ENCODE data around the gene KLHL9.
"Not testable (repeated sequence)": the region's sequence is repeated elsewhere in the genome, so short reads cannot be mapped to it uniquely, and the experiment has no call there.

Gene KLHL9

DNA sequence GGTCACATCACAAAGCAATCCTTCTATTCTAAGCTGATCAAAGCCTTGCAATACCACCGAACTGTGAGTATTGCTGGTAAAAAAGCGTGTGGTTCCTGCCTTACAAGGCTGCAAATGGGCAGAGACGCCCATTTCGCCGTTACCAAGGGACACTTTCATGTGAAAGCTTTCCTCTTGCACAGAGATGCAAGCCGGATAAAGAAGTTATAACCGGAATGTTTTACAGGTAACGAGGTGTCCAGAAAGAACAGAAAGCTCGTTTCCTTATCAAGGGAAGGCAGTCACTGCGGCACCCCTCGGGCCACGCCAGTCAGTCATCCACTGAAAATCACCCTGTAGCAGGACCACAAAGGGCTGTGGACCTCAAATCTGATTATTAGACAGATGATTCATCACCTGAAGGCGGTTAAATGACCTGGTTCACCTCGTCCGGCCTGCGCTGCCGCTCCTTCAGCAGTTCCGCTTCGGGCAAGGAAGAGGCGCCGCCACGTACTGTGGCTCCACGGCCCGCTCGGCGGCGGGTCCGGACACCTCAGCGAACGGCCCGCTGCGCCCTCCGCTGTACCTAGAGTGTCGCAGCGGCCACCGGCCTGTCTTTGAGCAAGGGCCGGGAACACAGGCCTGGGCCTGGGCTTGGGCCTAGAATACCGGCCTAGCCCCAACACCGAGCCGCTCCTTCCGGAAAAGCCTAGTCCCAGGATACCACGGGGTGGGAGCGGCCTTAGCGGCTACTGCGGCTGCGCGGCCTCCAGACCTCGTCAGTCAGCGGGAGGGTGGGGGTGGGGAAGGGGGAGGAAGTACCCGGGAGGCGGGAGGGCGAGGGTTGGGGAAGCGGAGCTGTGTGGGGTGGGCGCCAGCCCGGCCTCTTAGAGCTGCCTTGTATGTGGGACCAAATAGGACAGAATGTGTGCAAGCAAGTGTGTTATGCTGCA is at the start of gene KLHL9:
TSS of gene KLHL9 (minus strand) at position 704 of the 932 bp plus-strand sequence. CDS start at position 159, 545 bp downstream.
- peak; percentile 67 to 76 for DNase-seq (ENCODE audit: low read depth in 1 of 2, low spot score in 1 of 2)

DNA sequence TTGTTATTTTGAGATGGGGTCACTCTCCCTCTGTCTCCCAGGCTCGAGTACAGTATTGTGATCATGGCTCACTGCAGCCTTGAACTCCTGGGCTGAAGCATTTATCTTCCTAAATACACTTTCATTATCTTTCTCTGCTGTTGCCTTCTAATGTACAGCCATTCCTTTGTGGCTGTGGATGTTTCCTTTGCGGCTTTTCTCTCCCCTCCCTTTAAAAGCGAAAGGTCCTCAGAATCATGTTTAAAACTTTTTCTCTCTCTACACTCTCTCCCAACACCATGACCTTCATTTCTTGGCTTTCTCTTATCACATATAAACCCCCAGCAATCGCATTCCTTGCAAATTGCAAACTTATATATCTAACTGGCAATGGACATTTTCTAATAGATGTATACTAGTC is 48.4 kb upstream of the KLHL9 start:
- no peak for DNase-seq (ENCODE audit: low read depth in 1 of 2, low spot score in 1 of 2)

DNA sequence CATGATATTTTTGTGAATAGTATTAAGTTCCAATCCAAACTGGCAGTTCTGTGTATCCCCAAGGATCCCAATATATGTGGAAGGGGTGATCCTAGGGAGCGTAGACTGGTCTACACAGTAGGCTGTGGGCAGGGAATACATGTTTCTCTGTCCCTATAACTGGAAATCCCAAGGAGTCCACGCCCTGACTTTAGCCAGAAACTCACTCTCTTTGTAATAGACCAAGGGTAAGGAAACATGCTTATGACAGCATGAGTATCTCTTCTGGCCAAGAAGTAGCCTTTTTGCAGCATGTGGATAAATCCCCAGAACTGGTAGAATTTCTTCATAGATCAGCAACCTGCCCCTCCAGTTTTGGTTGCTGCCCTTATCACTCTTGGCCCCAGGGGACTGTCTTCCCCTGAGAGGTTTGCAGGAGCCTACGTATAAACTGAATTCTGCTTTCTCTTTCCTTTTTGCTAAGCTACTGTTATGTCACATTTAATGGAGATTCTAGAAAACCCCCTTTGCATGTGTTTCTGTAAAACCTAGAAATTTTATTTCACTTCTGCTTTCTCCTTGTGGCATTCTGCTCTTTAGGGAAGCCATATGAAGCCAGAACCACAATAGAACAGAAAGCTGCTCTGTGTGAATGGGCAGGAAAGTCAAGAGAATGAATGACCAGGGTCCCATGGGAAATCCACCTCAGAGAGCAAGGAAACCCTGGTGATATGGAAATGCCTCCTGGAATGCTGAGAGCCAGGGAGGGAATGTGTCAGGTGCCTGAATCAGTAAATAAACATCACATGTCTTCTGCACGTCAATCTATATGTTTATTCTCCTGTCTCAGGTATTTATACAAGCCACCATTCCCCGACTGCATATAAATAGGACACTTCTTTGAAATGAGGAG is 46.5 kb upstream of the KLHL9 start:
- no peak for DNase-seq (ENCODE audit: low read depth in 1 of 2, low spot score in 1 of 2)

DNA sequence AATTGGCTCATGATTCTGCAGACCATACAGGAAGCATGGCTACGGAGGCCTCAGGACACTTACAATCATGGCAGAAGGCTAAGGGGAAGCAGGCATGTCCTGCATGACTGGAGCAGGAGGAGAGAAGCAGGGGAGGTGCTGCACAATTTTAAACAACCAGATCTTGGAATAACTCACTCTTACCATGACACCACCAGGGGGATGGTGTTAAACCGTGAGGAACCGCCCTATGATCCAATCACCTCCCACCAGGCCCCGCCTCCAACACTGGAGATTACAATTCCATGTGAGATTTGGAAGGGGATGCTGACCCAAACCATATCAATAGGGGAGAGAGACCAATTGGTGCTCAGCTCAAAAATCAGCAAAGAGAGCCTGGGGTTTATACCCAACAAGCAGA is 36.3 kb upstream of the KLHL9 start:
- DNase-seq (ENCODE audit: low read depth in 1 of 2, low spot score in 1 of 2), result not testable (repeated sequence)

DNA sequence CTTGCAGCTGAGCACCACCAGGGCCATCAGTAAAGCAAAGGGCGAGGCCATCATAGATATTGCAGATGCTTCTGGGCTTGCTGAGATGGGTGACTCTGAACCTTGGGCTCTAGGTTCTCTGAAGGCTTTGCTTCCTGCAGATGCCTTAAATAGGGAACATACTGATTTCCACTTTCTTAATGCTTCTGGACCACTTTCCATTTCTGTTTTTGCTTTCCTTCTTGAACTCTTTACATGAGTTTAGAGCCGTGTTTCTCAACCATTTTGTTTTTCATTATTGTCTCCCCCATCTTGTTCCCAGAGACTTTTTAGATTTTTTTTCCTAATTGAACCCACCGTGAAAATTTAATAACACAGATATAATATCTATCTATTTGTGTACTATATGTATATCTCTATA is 32.8 kb upstream of the KLHL9 start, which contains the start of gene IFNA13:
TSS of gene IFNA13 (minus strand) at position 101 of the 400 bp plus-strand sequence. CDS start at position 54, 47 bp downstream.
- DNase-seq (ENCODE audit: low read depth in 1 of 2, low spot score in 1 of 2), result no peak

DNA sequence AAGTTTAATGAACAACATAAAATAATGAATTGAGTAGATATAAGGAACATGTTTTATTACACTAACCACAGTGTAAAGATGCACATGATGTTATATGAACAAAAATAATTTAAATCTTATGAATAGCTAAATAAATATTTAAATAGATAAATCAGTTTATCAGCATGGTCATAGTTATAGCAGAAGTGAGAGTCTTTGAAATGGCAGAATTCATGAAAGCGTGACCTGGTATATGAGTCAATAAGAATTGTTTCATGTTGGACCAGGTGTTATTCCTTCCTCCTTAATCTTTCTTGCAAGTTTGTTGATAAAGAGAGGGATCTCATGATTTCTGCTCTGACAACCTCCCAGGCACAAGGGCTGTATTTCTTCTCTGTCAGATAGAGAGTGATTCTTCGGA is 32.0 kb upstream of the KLHL9 start:
- DNase-seq (ENCODE audit: low read depth in 1 of 2, low spot score in 1 of 2), result not testable (repeated sequence)

- no peak for DNase-seq (ENCODE audit: low read depth in 1 of 2, low spot score in 1 of 2)
These were observed 27.1 kb upstream of the KLHL9 start for GRCh38 chr9:21362287-21362686.

DNA sequence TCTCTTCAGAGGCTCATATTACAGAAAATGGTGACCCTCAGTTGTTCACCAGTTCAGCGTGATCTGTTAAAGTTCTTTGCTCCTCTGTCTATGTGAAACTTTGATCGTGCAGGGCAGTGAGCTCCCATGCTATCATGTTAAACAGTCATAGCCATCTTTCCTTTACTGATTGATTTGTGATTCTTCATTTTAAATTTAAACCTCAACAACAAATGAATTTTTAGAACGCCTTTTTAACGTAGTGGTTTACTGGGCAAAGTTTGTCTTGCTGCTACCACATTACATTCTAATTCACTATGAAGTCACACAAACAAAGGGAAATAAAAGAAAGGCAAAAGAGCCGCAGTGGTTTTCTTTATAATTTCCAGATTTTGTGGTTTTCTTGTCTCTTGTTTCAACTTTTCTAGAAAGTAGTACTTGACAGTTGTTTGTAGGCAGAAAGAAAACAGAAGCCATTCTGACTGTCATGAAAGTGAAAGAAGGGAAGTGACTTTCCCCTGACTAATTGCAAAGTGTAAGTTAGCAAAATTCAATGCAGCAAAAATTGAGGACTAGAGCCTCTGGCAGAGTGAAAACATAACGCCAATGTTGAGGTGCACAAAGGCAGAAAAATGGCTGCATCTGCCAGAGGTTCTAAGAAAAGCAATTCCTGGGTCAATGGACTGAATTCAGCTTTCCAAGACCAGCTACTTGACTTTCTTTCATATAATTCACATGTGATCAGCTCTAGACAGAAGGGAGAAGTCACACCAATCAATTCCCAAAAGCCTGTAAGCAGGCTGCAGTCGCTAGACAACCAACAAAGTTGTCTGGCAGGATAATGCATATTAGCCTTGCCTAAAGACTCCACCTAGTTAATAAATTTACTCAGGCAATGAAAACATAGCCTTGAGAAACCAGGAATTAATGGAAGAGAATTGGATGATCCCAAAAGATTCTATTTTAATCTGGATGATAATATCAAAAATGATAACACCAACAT is 22.6 kb upstream of the KLHL9 start:
- DNase-seq (ENCODE audit: low read depth in 1 of 2, low spot score in 1 of 2), result no peak

DNA sequence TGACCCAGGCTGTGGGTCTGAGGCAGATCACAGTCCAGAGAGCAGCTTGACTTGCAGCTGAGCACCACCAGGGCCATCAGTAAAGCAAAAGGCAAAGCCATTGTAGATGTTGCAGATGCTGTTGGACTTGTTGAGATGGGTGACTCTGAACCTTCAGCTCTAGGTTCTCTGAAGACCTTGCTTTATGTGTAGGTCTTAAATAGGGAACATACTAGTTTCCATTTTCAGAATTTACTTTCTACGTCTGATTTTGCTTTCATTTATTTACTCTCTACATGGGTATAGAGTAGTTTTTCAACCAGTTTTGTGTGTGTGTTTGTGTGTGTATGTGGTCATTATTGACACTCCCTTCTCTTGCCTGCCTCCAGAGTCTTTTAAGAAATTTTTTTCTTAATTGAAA is 15.6 kb upstream of the KLHL9 start, which contains the start of gene IFNA6:
TSS of gene IFNA6 (minus strand) at position 101 of the 400 bp plus-strand sequence. CDS start at position 101, 0 bp downstream.
- no peak for DNase-seq (ENCODE audit: low read depth in 1 of 2, low spot score in 1 of 2)

DNA sequence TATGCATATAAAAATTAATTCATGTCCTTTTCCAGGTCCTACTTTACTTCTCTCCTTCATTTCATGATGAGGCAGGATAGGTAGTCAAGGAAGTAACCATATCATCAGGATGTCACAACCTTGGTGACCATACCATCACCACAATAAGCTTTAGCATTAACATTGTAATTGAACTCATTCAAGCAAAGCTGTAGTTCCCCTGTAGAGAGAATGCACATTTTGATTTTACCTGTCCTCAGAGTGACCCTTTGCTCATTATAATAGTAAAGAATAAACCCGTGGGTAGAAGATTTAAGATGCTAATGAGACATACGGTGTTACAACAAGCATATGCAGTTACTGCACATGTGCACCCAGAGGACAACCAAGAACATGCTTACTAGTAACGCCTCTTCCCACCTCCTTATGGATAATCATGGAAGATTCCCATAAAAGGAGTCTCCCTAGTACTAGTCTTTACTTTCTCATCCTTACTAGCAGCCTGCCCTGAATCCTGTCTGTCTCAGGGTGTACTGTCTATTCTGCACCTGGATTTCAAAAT is 13.3 kb upstream of the KLHL9 start:
- DNase-seq (ENCODE audit: low read depth in 1 of 2, low spot score in 1 of 2), result no peak

GRCh38 chr9:21340735-21341134 is 5.5 kb upstream of the KLHL9 start:
- DNase-seq (ENCODE audit: low read depth in 1 of 2, low spot score in 1 of 2), result no peak

- no peak for DNase-seq (ENCODE audit: low read depth in 1 of 2, low spot score in 1 of 2)
These were observed 1.3 kb upstream of the KLHL9 start for GRCh38 chr9:21336457-21336856.

GRCh38 chr9:21333226-21333625 is 2.0 kb downstream of the KLHL9 start:
- DNase-seq (ENCODE audit: low read depth in 1 of 2, low spot score in 1 of 2), result no peak

- DNase-seq (ENCODE audit: low read depth in 1 of 2, low spot score in 1 of 2), result no peak
These were observed 3.4 kb downstream of the KLHL9 start for GRCh38 chr9:21331676-21332402.

DNA sequence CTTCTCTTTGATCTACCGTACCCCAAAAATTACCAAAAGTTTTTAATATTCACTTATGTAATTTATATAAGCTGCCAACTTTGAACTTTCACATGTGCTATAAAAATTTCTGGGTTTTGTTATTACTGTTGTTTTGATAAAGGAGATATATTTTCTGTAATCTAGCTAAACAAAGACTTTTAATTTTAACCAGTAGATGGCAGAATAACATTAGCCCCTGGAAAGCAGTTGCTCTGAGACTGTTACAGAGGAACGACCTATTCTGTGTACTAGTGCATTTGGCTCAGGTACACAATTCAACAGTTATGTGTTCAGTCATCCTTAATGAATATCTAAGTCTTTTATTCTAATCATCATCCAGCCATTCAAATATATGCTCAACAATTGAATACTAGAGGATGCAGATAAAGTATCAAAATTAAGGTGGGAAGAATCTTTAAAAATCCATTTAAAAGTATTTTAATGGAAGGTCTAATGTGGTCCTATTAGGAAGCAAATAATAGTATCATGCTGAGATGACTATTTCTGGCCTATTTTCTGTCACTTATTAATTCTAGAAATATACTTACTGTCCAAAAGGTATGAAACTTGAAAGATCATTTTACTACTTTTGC is 8.6 kb downstream of the KLHL9 start:
- DNase-seq (ENCODE audit: low read depth in 1 of 2, low spot score in 1 of 2), result no peak

GRCh38 chr9:21324047-21324446 is 11.2 kb downstream of the KLHL9 start:
- no peak for DNase-seq (ENCODE audit: low read depth in 1 of 2, low spot score in 1 of 2)

- DNase-seq (ENCODE audit: low read depth in 1 of 2, low spot score in 1 of 2), result no peak
These were observed 12.2 kb downstream of the KLHL9 start for GRCh38 chr9:21322911-21323461.

DNA sequence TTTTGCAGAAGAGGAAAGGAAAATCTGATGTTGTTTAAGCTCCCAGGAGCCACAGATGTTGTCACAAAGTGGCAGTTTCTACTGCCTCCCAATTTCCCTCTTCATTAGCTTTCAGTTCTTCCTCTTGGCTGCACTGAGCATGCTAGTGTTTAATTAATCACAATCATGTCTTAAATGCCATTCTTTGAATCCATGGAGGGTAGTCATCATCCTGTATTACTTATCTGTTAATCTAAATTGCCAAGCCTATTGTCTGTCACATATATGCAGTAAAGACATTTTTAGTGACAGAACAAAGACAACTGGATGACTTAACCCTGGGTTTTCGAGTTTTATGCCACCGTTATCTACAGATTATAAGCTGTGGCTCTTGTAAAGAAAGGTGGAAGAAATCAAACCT is 14.7 kb downstream of the KLHL9 start:
- no peak for DNase-seq (ENCODE audit: low read depth in 1 of 2, low spot score in 1 of 2)
